Measurements from ENCODE around the gene ANKRD42.

The ANKRD42 gene

DNA sequence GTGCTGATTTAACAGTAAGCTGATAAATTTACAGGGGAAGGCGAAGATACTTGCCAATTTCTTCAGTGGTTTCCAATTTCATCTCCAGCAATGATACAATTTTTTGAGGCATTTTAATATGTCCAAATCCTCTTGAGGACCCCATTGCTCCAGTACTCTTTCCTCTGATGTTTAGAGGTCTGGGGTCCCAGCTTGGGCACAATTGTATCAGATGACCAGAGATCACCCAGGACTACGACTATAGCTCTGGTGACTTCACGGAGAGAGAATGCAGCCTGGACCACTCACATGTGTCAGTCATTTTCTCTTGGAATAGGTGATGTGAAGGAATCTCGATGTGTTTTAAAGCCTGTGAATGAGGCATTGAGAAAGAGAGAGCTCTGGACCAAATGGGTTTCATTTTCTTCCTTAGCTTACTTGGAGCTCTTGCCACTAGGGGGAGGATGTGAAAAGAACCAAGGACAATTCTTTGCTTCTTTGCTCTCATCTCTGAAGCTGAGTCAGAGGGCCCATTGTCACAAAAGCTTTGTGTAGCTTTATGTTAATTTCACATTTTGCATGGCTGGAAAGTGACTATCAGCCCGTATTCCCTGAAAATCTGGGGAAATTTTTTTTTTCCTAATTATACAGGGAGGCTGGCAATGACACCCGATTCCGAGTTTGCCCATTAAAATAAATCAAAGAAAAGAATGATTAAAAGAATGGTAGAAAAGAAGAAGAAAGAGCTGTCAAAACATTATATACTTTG, 99.4 kb downstream of the ANKRD42 start:
- peak; percentile 90 for DNase-seq (ENCODE audit: low spot score)

DNA sequence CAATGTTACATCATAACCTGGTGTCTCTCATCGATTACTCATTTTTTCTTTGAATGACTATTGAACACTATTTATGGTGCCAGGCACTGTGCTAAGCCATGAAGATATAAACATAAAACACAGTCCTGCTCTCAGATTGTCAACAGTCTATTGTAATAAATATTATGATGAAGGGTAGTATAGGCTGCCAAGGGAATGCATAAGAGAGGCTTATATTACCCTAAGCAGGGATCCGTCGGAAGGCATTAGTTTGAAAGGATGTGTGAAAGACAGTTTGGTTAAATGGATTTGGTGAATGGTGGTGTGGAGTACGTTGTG, 99.9 kb downstream of the ANKRD42 start:
- DNase-seq (ENCODE audit: low spot score), result no peak

DNA sequence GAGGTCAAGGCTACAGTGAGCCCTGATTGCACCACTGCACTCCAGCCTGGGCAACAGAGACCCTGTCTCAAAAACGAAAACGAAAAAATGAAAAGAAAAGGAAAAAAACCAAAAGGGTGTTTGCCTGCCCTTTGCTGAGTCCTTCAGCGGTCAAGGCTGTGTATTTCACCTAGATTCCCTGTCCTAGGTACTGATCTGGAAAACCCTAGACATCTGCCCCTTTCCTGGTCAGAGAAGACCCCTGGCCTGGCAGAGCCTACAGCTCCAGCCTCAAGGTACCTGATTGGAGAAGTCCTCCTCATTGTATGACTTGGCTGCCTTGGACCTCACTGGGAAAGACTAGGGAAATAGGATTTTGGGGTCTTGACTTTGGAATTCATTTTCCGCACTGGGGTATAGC, 100.7 kb downstream of the ANKRD42 start:
- no peak for DNase-seq (ENCODE audit: low spot score)
